WI38 (cell line): ENCODE results near the gene SLC44A3.

Experiments
- H3K4me3 ChIP-seq: 2 replicates; pipeline ENCODE4 v1.5.1; 2011; ENCODE audit warnings: low read depth, mild to moderate bottlenecking, control low read depth, low read length
- TF ChIP-seq, protein P1 (sequence below): IDR thresholded peaks from 2 replicates; pipeline ENCODE4 v1.5.1; 2012; ENCODE audit warnings: low read depth, mild to moderate bottlenecking, control low read depth, low read length

SLC44A3 gene

DNA sequence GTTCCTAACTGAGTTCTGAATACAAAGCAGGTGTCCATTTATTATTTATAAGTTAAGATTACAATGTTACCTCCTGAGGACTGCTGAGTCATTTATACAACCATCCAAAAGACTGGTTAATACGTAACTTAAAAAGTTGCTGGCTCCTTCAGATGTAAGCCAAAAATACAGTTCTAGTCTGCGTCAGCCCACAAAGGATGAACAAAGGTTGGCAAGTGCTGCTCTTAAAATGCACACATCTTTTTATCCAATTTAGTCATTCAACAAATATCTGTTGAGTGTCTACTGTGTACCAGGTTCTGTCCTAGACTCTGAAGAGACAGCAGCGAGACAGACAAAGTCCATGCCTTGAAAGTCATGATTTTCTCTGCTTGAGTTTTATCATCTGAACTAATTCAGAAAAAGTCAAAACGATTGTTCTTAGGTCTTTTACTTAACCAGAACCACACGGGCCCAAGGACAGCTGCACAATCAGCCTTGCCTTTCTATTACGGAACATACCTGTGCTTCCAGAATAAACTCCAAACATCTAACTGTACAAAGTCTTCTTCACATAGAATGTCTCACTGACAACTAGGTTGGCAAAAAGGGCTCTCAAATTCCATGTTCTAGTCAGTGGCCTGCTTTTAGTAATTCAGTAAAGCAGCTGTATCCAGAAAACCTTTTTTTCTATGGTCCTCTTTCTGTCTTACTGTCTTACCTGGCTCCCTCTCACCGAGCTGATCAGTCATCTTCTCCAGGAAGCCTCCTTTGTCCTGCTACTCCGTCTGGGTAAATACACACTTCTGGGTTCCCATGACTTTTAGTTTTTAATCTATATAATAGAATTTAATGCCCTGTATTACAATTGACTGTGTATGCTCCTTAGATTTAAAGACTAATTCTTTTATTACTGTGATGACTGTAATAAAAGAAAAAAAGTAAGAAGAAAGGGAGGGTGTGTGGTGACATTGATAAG, 122.3 kb downstream of the SLC44A3 start:
- H3K4me3 ChIP-seq, result no peak overlapping the region
- TF ChIP-seq, protein P1, sequence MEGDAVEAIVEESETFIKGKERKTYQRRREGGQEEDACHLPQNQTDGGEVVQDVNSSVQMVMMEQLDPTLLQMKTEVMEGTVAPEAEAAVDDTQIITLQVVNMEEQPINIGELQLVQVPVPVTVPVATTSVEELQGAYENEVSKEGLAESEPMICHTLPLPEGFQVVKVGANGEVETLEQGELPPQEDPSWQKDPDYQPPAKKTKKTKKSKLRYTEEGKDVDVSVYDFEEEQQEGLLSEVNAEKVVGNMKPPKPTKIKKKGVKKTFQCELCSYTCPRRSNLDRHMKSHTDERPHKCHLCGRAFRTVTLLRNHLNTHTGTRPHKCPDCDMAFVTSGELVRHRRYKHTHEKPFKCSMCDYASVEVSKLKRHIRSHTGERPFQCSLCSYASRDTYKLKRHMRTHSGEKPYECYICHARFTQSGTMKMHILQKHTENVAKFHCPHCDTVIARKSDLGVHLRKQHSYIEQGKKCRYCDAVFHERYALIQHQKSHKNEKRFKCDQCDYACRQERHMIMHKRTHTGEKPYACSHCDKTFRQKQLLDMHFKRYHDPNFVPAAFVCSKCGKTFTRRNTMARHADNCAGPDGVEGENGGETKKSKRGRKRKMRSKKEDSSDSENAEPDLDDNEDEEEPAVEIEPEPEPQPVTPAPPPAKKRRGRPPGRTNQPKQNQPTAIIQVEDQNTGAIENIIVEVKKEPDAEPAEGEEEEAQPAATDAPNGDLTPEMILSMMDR, result no peak
